Inferior parietal cortex (tissue), 1 donor: Measurements from ENCODE around the gene ZNF513.
"Not testable (repeated sequence)": the region's sequence is repeated elsewhere in the genome, so short reads cannot be mapped to it uniquely, and the experiment has no call there.

Source experiments
- DNase-seq: peaks from one replicate; pipeline ENCODE4 v3.0.0-alpha.2; 2016; ENCODE audit errors: extremely low spot score

The ZNF513 gene, protein sequence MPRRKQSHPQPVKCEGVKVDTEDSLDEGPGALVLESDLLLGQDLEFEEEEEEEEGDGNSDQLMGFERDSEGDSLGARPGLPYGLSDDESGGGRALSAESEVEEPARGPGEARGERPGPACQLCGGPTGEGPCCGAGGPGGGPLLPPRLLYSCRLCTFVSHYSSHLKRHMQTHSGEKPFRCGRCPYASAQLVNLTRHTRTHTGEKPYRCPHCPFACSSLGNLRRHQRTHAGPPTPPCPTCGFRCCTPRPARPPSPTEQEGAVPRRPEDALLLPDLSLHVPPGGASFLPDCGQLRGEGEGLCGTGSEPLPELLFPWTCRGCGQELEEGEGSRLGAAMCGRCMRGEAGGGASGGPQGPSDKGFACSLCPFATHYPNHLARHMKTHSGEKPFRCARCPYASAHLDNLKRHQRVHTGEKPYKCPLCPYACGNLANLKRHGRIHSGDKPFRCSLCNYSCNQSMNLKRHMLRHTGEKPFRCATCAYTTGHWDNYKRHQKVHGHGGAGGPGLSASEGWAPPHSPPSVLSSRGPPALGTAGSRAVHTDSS

DNA sequence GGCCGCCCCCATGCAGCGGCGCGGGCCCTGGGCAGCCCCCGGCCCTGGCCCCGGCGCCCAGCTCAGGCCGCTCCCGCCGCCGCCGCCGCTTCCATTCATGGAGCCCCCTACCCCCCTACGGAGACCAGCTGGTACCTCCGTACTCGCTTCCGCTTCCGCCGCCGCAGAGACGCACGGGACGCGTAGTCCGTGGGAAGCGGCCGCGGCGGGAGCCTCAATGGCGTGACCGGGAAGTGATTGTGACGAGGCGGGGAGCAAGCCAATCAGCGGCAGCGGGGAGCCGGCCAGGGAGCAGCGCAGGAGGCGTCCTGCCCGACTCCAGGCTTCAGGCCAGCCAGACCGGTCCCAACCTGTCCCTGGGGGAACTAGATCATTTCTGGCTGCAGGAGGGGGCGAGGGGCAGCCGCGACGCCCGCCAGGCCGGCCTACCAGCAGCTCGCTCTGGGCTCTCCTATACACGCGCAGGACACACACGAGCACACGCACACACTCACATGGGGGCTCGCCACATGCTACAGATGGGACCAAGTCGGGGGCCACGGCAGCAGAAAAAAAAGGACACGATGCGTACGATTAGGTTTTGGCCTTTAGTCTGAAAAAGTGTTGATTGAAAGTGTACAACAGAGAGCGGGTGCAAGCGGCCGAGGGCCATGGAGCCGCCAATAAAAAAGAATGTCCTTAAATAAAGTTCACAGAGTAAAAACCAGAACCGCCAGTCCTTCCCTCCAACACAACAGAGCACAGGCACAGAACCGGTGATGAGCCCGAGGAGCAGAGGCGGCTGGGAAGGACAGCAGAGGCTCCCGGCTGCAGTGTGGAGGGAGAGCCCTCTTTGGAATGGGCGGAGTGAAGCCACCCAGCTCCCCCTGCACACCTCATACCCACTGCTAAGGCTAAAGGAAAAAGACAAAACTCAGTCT is at the start of gene ZNF513:
ZNF513 (minus strand) TSS at position 109 of the 920 bp plus-strand sequence. CDS start 208 bp downstream, outside the sequence.
- peak; percentile 97 for DNase-seq

DNA sequence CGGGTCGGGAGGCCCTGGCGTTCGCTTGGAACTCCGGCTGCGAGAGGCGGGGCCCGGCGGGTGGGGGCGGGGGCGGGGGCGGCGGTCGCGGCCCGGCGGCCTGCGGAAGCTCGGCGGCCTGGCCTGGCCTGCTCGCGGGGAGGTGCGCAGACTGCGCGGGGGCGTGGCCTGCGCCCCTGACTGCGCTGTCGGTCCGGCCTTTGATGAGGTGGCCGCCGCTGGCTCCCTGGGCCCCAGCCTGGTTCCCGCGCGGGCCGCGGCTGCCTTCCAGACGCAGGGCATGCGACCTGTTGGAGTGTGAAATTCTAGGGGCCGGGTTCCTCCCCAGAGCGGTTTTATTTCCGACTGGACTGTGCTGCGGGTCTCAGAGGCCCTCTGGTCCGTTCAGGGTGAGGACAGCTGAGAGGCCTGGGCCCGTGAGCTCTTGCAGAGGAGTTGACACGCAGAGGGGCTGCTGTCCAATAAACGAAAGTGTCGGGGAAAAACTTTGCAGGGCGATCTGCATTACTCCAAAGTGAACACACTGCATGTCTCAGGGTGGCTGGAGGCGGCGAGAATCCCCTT is 48.5 kb upstream of the ZNF513 start:
- peak; percentile 49 for DNase-seq

DNA sequence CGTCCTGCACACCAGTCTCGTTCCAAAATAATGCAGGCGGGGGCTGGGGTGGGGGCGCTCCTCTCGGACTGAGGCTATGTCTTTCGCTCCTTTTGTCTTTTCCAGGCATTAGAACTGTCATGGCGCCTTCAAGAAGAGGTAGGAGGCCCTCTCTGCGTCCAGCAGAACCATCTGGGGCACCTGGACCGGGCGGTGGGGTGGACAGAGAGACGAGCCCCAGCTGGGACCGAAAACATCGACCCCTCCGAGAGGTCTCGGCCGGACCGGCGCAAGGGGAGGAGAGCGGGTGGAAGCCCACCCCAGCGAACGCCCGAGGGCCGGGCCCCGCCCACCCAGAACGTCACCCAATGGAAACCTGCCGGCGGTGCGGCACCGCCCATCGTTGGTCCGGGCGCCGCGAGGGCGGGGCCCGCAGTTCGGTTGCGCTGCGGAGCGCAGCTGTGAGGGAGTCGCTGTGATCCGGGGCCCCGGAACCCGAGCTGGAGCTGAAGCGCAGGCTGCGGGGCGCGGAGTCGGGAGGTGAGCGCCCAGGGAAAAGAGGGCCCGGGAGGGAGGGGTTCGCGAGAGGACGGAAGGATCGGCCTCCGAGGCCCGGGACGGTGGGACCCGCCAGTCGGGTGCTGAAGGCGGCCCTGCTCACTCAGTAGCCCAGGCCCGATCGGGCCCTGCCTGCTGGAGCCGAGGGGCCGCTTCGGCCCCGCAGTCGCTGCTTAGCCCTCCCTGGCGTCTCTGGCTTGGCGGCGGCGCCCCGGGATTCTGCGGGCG is 47.9 kb upstream of the ZNF513 start, which contains the start of gene NRBP1:
NRBP1 (plus strand) TSS at position 419 of the 765 bp plus-strand sequence. CDS start 4,643 bp downstream, outside the sequence.
- DNase-seq, result peak; percentile 94

DNA sequence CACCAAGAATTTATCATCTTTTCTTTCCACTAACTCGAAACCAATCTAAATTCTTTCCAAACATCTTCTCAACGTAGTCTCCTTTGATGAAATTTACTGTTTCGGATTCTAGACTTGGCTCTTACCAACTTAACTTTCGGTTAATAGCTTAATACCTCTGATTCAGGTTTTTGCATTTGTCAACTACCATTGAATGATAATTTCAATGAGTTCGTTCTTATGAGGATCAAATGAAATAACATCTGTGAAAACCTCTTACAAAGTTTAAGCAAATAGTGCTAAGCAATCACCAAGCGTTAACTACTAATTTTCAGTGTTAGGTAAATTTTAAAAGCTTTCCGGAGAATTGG is 47.3 kb upstream of the ZNF513 start:
- DNase-seq, result peak; percentile 48

DNA sequence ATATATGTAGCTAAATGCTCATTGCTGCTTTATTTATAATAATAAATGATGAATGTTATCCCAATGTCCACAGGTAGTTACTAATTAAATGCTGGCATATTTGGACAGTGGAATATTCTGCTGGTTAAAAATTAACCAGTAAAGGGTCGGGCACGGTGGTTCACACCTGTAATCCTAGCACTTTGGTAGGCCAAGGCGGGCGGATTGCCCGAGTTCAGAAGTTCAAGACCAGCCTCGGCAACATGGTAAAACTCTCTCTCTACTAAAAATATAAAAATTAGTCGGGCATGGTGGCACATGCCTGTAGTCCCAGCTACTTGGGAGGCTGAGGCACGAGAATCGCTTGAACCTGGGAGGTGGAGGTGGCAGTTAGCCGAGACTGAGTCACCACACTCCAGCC is 44.5 kb upstream of the ZNF513 start:
- not testable (repeated sequence) for DNase-seq

DNA sequence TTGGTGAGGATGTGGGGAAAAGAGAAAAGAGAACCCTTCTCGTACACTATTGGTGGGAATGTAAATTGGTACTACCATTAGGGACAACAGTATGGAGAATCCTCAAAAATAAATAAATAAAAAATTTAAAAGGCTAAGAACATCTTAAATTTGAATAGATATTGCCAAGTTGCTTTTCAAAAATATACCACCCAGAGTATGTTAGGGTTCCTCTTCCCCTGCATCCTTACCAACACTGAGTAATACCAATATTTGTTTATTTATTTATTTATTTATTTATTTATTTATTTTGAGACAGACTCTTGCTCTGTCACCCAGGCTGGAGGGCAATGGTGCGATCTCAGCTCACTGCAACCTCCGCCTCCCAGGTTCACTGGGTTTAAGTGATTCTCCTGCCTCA is 42.4 kb upstream of the ZNF513 start:
- DNase-seq, result no peak

DNA sequence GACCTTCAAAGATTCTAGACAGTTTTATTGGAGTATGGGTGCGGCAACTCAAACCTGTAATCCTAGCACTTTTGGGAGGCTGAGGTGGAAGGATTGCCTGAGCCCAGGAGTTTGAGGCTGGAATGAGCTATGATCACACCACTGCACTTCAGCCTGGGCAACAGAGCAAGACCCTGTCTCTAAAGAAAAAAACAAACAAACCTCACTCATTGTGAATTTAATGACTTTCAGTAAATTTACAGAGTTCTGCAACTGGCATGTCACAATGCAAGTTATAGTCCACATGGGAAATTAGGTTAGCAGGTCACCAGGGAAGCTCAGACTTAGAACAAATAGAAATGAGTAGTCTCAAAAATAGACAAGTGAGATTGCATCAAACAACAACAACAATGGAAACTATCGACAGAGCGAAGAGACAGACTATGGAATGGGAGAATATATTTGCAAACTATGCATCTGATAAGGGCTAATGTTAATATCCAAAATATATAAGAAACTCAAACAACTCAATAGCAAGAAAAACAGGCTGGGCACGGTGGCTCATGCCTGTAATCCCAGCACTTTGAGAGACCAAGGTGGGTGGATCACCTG is 41.2 kb upstream of the ZNF513 start:
- DNase-seq, result no peak

DNA sequence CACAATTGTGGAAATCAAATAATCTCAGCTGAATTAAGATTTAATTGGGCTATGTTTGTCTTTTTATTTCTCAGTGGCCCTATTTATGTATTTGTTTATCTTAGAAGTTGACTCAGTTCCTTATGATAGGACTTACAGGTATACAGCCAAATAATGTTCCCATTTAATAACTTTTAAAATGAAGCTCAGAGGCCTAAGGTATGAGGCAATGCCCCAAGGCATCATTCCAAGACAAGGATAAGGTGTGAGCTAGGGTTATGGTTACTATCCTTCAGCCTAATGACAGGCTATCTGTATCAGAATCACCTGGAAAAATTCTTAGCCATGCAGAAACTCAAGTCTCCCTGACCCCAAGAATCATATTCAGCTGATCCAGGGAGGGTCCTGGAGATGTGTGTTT is 40.5 kb upstream of the ZNF513 start:
- DNase-seq, result no peak

DNA sequence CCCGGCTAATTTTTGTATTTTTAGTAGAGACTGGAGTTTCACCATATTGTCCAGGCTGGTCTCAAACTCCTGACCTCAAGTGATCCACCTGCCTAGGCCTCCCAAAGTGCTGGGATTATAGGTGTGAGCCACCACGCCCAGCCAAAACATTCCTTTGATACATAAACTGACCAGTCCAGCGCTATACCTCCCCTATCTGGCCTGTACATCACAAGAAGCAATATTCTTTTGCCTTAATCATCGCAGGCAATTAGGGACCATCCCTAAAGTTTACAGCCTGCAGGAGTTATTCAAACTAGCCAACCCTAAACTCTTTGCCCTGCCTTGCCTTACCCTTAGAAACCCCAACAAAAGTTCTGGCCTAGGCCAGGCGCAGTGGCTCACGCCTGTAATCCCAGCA is 35.6 kb upstream of the ZNF513 start:
- no peak for DNase-seq

DNA sequence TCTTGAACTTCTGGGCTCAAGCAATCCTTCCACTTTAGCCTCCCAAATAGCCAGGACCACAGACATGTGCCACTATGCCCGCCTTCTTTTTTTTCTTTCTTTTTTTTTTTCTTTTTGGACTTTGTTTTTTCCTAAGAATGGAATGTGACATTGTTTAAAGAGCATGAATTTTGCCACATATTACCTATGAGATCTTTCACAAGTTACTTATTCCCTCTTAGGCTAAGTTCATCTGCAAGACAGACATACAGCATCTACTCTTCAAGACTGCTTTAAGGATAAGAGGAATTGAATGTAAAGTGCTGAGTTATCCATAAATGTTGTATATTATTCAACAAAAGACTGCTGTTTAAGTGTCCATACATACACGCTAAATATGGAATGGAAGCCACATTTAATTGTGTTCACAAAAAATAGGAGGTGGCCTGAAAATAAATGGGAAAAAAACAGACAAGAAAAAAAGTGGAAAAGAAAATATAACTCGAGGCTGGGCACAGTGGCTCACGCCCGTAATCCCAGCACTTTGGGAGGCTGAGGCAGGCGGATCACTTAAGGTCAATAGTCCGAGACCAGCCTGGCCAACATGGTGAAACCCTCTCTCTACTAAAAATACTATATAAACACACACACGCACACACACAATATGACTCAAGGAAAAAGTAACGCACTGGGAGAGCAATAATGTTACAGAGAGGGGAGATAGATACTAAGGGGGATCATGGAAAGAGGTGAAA is 32.1 kb upstream of the ZNF513 start:
- no peak for DNase-seq

DNA sequence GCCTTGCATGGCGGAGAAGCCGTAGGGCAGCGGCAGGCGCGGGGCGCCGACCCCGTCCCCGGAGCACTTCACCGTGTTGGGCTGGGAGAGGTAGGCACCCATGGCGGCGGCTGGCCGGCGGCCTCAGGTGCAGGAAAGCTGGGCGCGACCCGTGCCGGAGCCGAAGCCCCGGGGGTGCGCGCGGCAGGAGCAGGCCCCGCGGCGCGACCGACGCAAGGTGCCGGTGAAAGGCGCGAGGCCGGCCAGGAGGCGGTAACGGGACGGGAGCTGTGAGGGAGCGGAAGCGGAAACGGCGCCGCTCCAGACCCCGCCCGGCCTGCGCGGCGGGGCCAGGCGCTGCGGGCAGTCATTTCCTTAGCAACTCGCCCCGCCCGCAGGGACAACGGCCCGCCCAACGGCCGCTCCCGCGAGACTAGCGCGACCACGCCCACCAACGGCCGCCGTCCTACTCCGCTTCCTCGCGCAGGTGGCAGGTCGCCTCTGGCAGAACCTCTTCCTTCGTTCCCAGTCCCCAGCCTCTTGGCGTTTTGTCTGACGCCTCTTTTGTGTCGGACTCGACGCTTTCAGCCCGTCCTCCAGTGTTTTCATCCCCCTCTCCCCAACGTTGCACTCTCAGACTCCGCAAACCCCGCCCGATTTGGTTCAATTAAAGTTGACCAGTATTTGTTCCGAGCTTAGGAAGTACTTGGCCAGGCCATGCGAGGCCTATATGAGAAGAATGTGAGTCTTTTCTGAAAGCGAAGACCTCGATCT is 29.0 kb upstream of the ZNF513 start, which contains the start of gene PPM1G:
PPM1G (minus strand) TSS at position 271 of the 753 bp plus-strand sequence; CDS start at position 102, 169 bp downstream.
- peak; percentile 93 for DNase-seq

DNA sequence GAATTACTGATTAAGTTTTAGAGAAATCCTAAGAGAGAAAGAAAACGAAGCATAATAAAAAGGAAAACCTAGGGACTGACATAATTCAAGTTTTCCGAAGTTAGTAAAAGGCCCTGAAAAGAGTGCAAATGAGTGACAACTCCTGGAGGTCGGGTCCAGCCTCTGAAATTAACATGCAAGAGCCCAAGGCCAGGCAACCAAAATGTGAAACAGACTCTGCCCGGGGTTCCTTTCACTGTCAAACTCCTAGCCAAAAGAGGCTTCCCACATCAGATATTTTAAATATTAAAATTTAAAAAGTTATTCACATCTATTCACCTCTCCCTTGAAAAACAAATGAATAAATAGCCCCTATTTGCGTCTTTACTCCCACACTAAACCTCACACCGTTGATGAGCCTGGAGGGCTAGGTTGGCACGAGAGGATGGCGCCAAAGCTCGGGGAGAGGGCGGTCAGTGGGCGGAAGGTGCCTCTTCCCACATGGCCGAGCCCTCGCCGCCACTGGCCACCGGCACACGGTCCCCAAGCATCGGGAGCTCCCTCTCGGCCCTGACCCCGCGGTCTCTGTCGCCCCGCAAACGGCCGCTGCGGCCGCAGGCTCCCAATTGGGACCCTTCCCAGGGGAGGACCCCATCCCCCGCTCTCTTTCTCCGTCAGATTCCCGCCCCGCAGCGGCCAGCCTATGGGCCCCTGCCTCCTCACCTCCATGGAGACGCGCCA is 28.2 kb upstream of the ZNF513 start:
- DNase-seq, result no peak

DNA sequence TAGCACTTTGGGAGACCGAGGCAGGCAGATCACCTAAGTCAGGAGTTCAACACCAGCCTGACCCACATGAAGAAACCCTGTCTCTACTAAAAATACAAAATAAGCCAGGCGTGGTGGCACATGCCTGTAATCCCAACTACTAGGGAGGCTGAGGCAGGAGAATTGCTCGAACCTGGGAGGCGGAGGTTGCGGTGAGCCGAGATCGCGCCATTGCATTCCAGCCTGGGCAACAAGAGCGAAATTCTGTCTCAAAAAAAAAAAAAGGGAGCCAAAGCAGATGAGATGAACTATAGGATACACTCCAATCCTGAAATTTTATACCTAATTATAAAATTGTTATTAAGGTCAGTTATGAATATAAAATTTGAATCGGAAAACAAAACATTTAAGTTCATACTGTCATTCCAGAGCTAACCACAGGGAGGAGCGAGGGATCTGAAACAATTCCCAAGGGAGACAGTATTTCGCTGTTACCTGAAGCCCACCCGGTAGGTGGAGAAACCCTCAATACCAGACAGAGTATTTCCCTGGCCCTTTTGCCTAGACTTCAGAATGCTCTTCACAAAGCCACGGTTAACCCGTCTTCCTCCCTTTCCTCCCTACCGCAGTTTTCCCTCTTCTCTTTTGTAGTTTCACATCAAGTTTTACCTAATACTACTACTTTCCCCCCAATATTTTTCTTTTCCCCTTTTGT is 27.4 kb upstream of the ZNF513 start:
- peak; percentile 36 for DNase-seq

DNA sequence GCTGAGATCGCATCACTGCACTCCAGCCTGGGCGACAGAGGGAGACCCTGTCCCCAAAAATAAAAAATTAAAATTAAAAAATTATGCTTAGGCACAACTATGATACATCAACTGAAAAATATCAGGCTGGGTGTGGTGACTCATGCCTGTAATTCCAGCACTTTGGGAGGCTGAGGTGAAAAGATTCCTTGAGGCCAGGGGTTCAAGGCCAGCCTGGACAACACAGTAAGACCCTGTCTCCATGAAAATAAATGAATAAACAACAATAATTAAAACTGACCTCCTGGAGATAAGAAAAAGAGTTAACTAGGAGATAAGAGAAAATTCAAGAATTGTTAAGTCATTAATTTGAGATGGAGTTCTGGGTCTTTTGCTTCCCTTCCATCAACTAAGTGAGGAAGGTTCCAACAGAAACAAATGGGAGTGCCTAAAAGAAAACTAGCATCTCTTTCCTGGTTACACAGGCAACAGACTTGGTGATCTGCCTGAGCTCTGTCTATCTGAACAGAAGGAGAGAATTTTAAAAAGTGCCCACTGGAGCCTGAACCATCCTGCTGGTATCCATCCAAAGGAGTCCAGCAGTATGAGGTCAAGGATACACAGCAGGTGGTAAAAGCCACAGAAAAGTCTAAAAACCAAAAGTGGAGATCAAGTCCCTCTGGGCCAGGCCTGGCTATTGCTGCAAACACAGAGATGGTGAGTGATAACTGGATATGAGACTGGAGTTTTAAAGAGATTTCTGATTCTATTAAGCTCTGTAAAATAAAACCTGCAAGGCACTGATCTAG is 20.0 kb upstream of the ZNF513 start:
- DNase-seq, result no peak

DNA sequence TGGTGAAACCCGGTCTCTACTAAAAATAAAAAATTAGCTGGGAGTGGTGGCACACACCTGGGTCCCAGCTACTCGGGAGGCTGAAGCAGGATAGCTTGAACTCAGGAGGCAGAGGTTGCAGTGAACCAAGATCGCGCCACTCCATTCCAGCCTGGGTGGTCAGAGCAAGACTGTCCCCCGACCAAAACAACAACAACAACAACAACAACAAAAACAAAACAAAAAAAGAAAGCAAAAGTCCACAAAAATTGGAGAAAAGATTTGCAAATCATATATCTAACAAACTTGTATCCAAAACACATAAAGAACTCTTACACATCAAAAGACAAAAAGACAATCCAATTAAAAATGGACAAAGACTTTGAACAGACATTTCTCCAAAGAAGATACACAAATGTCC is 18.4 kb upstream of the ZNF513 start:
- no peak for DNase-seq

DNA sequence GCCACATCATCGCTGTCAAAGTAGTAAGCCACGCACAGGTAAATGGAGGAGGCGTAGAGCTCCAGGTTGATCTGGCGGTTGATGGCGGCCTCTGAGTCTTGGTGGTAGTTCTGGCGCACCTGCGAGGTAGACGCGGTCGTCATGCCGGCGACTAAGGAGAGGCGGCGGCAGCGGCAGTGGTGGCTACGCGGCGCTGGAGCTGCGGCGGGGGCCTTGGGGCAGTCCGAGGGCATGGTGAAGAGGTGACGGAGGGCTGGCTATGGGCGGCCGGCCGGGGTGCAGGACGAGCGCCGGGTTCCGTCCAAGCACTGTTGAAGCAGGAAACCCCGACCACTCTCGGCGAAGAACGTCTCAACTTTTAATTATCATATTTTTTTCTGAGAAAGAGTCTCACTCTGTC is 12.7 kb upstream of the ZNF513 start:
- no peak for DNase-seq
